Vagina (tissue), 2 donors: ENCODE measurements around the gene FBH1. TPM values are rescaled to one million over a fixed set of nuclear protein-coding genes. Genes with fewer than 3 reads are reported as not detected.

ENCODE experiments used
- DNase-seq, 2 donors: peaks; one replicate each; pipeline ENCODE4 v3.0.0-alpha.2; 2017; ENCODE audit errors: extremely low spot score in 2 of 2
- H3K27ac ChIP-seq: fragments of 200-600 bp; sonication (generic); one replicate; pipeline ENCODE4 v1.5.1; 2019
- H3K27me3 ChIP-seq: fragments of 200-600 bp; sonication (generic); one replicate; pipeline ENCODE4 v1.5.1; 2019
- H3K36me3 ChIP-seq, 2 donors: fragments of 200-600 bp; sonication (generic); one replicate each; pipeline ENCODE4 v1.5.1; 2017 to 2019
- H3K4me1 ChIP-seq: fragments of 200-600 bp; sonication (generic); one replicate; pipeline ENCODE4 v1.5.1; 2019
- H3K4me3 ChIP-seq, 2 donors: fragments of 200-600 bp; sonication (generic); 1 replicate in 1 of 2; 2 replicates in 1 of 2; pipeline ENCODE4 v1.5.1; 2016 to 2019
- H3K9me3 ChIP-seq: fragments of 200-600 bp; sonication (generic); one replicate; pipeline ENCODE4 v1.5.1; 2019
- CTCF ChIP-seq, 3 experiments: fragments of 450-650 bp in 2 of 3; fragments of 200-600 bp in 1 of 3; sonication (generic) in 1 of 3; IDR thresholded peaks; one replicate each; pipeline ENCODE4 v1.5.1; 2017 to 2019; ENCODE audit warnings: antibody characterized with exemption in 3 of 3, mild to moderate bottlenecking in 2 of 3, moderate library complexity in 2 of 3
- POLR2A ChIP-seq, 2 donors: fragments of 450-650 bp; IDR thresholded peaks; one replicate each; pipeline ENCODE4 v1.6.1; 2017; ENCODE audit warnings: antibody characterized with exemption in 2 of 2, mild to moderate bottlenecking in 2 of 2, moderate library complexity in 2 of 2
- POLR2AphosphoS5 ChIP-seq, 2 donors: sonication (generic); formaldehyde crosslinking; IDR thresholded peaks; one replicate each; pipeline ENCODE4 v1.9.0; 2017; ENCODE audit warnings: antibody characterized with exemption in 2 of 2, mild to moderate bottlenecking in 2 of 2, low read depth in 1 of 2; ENCODE audit not compliant: insufficient read depth in 1 of 2
- intact Hi-C: fragments of 100-400 bp; cut with DNase I; formaldehyde crosslinking; loops from one replicate; pipeline ENCODE4 v1.15.1; 2023
- total RNA-seq: library from RNA; depleted of rRNA; stranded (reverse); fragments of >200 nt; gene quantifications from one replicate; pipeline ENCODE4 v1.2.3, GENCODE V29; 2016

Gene FBH1
- total RNA-seq, 1 donor from 2014 or later = 108 TPM

GRCh38 chr10:5985029-5985428, 95.0 kb downstream of the FBH1 start:
- intact Hi-C loops = no loop called here
- DNase-seq = no peak
- no peaks in the 10 kb centered on the region for H3K27me3 ChIP-seq
- no peaks in the 10 kb centered on the region for H3K36me3 ChIP-seq
- no peak overlapping the region for H3K4me3 ChIP-seq
- TF ChIP-seq POLR2A (IDR thresholded peaks at IDR 0.05) (no peak), POLR2AphosphoS5 (IDR thresholded peaks at IDR 0.05; ENCODE audit: insufficient read depth in 1 of 2, low read depth in 1 of 2) (no peak), CTCF (IDR thresholded peaks at IDR 0.05) (no peak)
- H3K9me3 ChIP-seq = no peaks in the 10 kb centered on the region
- H3K27ac ChIP-seq = peak overlapping the region; percentile 71
- peaks cover 32% of the 10 kb centered on the region for H3K4me1 ChIP-seq

Other genes starting within 250 kb of the FBH1 start
- 17.4 TPM for gene ASB13, start 223.6 kb upstream of the FBH1 start, total RNA-seq
- gene TASOR2, start 205.4 kb upstream of the FBH1 start, total RNA-seq = 51.6 TPM
- gene GDI2, start 76.8 kb upstream of the FBH1 start, total RNA-seq = 174 TPM
- 17.7 TPM for gene ANKRD16, start 350 bp upstream of the FBH1 start, total RNA-seq
- gene IL15RA, start 87.3 kb downstream of the FBH1 start, total RNA-seq = 41.0 TPM
- gene IL2RA, start 172.1 kb downstream of the FBH1 start, total RNA-seq = not detected
- 50.6 TPM for gene RBM17, start 198.8 kb downstream of the FBH1 start, total RNA-seq